Kasumi-1 (cell line): ENCODE results near the gene FLG2.

Experiments used
- DNase-seq, 2 experiments: peaks; one replicate each; lab custom pipeline; 2025; lab: John Stamatoyannopoulos, UW

FLG2 gene

DNA sequence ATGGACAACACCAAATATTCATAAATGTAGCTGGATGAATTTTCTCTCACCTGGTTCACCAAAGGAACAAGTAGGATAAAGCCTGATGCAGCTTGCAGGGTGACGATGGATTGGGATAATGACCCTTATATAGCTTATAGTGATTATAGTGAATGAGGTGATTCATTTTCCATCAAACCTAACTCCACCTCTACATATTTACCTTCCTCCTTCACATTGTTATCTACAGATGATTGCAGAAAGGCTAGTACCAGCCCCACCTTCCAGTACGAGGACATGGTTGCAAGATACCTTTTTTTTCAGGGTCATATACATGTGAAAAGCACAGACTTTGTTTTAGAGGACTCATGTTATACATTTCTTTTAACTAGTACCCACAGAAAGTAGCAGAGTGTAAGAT, at the start of gene FLG2:
FLG2 (minus strand) TSS at position 101 of the 400 bp plus-strand sequence. CDS start 1,122 bp downstream, outside the sequence.
- DNase-seq = no peak

- no peak for DNase-seq
Observed at GRCh38 chr1:152408664-152409063, 48.9 kb upstream of the FLG2 start.

GRCh38 chr1:152398812-152399698, 39.2 kb upstream of the FLG2 start:
- no peak for DNase-seq

DNA sequence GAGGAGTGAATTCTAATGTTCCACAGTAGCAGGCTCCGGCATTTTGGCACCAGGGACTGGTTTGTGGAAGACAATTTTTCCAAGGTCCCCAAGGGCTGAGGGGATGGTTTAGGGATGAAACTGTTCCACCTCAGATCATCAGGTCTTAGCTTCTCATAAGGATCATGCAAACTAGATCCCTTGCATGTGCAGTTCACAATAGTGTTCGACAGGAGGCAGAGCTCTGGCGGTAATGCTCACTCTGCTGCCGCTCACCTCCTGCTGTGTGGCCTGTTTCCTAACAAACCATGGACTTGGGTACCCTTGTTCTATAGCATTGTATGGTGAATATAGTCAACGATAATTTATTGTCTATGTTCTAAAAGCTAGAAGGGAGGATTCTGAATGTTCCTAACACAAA, 37.7 kb upstream of the FLG2 start:
- DNase-seq = no peak

DNA sequence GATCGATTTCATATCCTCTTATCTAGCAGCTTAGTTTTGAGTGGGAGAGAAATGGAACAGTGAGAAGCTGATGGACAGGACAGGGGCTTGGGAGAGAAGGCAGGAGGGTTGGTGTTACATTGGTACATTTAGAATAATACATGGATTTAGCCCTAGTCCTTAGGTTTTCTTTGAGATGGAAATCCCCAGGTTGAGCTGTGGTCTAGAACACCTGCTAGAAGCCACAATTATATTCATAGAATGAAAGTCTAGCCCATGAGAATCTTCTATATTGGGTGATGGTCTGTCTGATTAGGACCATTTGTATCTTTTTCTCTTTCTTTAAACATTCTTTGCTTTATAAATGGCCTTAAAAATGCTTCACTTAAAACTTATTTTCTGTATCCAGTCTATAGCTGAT, 34.3 kb upstream of the FLG2 start:
- DNase-seq = no peak

DNA sequence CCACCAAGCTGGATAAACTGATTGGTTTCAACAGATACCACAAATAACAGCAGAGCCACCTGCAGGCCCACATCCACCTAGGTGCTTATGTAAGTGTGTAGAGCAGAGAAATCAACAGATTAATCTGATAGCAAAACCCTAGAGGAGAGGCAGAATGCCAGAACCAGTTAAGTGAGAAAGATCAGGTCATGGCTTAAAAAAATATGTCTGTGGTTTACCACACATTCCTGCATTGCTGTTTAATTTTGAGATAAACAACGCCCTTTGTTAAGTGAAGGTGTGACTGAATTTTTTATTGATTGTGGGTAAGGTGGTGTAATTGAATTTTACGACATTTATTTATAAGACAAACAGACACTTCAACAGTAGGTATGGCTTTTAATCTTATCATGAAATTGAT, 33.1 kb upstream of the FLG2 start:
- no peak for DNase-seq

- no peak for DNase-seq
Observed at GRCh38 chr1:152388889-152389288, 29.1 kb upstream of the FLG2 start.

DNA sequence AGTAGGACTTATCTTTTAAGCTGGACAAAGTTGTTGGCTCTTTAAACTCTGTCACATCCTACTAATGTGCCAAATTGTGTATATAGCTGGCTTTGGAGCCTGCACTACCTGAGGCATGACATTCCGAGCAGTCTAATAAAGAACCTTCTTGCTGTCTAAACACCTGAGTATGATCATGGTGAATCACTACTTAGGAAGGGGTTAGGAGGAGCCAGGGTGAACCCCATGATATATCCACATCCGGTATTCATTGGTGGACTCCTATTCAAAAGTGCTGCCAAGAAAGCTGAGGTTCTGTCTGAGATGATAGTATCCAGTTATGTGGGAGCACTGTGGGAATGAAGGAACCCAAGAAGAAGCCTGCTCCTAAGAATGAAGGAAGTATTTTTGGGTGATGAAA, 27.1 kb upstream of the FLG2 start:
- no peak for DNase-seq

DNA sequence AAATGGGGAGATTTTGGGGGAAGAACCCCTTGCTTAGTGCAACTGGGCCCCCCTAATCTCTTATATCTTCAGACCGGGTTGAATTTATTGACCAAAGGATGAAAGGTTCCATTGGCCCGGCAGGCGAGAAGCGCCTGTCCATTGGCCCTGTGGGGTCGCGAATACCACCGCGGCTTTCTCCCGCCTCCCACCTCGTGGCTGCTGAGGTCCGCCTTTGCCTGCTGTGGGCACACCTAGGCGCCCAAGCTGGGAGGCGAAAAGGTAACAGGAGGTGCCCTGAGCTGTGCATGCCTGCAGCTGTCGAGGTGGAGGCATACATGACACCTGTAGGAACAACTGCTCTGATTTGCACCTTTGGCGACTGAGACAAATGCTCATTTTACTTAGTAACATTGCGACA, 21.1 kb upstream of the FLG2 start:
- no peak for DNase-seq

GRCh38 chr1:152374451-152374850, 14.6 kb upstream of the FLG2 start:
- no peak for DNase-seq

DNA sequence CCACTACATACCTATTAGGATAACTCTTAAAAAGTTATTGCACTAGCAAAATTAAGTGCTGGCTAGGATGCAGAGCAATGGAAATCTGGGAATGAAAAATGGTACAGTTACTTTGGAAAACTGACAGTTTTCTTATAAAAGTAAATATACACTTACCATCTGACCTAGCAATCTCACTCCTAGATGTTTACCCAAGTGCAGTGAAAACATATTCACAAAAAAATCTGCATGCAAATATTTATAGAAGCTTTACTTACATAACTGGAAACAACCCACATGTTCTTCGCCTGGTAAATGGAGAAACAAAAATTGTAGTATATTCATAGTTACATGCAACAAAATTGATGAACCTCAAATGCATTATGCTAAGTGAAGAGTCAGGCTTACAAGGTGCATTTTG, 12.9 kb upstream of the FLG2 start:
- no peak for DNase-seq

GRCh38 chr1:152367436-152367835, 7.6 kb upstream of the FLG2 start:
- DNase-seq = no peak

GRCh38 chr1:152356736-152357135, 3.1 kb downstream of the FLG2 start:
- DNase-seq = no peak

GRCh38 chr1:152349611-152350010, 10.2 kb downstream of the FLG2 start:
- no peak for DNase-seq

DNA sequence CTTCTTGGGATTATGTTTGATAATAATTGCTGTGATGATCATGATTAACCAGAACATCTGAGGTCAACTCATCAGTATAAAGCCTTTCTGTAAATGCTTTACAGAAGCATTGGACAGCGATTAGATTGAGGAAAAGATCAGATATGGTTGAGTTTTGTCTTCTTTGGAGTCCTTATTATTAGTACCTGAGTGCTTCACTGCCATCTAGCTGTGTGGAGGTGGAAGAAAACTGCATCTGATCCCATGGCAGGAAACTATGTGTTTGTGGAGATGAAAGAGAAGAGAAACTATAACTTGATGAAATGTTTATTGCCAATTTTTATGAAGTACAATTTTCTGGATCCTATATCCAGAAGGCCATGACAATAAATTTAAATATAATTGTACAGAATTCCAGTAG, 11.4 kb downstream of the FLG2 start:
- peak in 1 of 2 experiments; percentile 15 for DNase-seq

- DNase-seq = peak; percentile 49 to 62
Observed at GRCh38 chr1:152347116-152347728, 12.6 kb downstream of the FLG2 start.

DNA sequence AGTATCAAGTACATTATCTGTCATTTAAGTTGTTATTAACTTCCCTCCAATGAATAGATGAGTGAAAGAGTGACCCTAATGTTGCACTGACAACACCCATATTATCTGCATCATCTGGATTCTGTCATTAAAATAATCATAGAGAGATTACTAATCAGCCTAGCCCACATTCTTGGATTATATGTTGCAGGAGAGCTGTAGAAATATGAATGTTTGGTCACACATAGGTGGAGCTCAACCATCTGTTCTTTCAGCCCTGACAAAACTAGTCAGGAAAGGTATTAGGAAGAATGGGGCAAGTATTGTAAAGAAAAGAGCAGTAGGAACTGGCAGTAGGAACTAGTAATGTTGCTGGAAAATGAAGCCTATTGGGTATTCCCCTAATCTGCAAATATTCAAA, 15.4 kb downstream of the FLG2 start:
- no peak for DNase-seq

GRCh38 chr1:152343006-152343405, 16.8 kb downstream of the FLG2 start:
- DNase-seq = no peak

GRCh38 chr1:152335399-152335798, 24.4 kb downstream of the FLG2 start:
- DNase-seq = no peak

- DNase-seq = no peak
Observed at GRCh38 chr1:152328801-152329391, 30.9 kb downstream of the FLG2 start.

DNA sequence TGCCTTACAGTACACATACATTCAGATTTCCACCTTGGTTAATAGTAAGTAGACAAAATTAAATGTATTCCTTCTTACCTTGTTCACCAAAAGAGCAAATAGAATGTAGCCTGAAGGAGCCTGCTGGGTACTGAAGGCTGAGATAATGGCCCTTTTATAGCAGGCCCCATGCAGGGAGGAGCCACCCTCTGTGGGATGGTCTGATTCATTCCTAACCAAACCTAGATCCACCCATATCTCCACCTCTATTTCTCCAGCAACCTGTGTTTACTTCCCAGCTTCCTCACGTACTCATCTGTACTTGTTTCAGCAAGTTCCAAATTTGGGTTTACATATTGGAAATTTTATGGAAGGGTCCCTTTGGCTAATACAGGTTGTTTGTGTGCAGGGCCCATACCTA, 34.7 kb downstream of the FLG2 start, which contains the start of gene FLG:
FLG (minus strand) TSS at position 129 of the 400 bp plus-strand sequence. CDS start 9,783 bp downstream, outside the sequence.
- DNase-seq = no peak

GRCh38 chr1:152313970-152314369, 45.8 kb downstream of the FLG2 start:
- DNase-seq = no peak

DNA sequence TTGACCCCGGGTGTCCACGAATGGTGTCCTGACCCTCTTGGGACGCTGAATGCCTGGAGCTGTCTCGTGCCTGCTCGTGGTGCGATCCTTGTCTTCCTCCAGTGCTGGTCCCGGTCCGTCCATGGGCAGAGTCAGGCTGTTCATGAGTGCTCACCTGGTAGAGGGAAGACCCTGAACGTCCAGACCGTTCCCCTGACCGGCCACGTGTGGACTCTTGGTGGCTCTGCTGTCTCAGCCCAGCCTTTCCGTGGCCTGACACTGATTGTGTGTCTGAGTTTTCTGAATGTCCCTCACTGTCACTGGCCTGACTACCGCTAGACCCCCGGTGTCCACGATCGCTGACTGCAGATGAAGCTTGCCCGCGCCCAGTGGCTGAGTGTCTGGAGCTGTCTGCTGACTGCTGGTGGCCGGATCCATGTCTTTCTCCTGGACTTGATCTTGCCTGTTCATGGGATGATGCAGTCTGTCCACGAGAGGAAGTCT, 46.4 kb downstream of the FLG2 start:
- no peak for DNase-seq
